Colonic mucosa (tissue), 4 donors: ENCODE data around the gene SV2A. TPM values are rescaled to one million over a fixed set of nuclear protein-coding genes. Genes with fewer than 3 reads are reported as not detected.
"Not testable (repeated sequence)": the region's sequence is repeated elsewhere in the genome, so short reads cannot be mapped to it uniquely, and the experiment has no call there.

ENCODE experiments used
- DNase-seq: peaks from one replicate; pipeline ENCODE4 v3.0.0-alpha.2; 2020
- H3K27ac ChIP-seq: fragments of 200-600 bp; one replicate; pipeline ENCODE4 v1.8.0; 2021
- H3K27me3 ChIP-seq: fragments of 200-600 bp; one replicate; pipeline ENCODE4 v1.8.0; 2021
- H3K36me3 ChIP-seq: fragments of 200-600 bp; one replicate; pipeline ENCODE4 v1.8.0; 2021
- H3K4me1 ChIP-seq: fragments of 200-600 bp; one replicate; pipeline ENCODE4 v1.8.0; 2021; ENCODE audit warnings: mild to moderate bottlenecking
- H3K4me3 ChIP-seq: fragments of 200-600 bp; one replicate; pipeline ENCODE4 v1.8.0; 2021
- H3K9ac ChIP-seq, 2 donors: one replicate each; pipeline ENCODE4 v1.7.0; 2013; ENCODE audit warnings: control low read depth in 2 of 2, low read depth in 2 of 2, low read length in 2 of 2
- H3K9me3 ChIP-seq: fragments of 200-600 bp; one replicate; pipeline ENCODE4 v1.8.0; 2021
- CTCF ChIP-seq: fragments of 200-600 bp; IDR thresholded peaks from one replicate; pipeline ENCODE4 v1.8.0; 2022; ENCODE audit warnings: antibody characterized with exemption, mild to moderate bottlenecking
- intact Hi-C: fragments of 100-400 bp; cut with DNase I; formaldehyde crosslinking; loops from one replicate; pipeline ENCODE4 v1.14.1; 2022
- total RNA-seq, 2 donors: library from RNA; stranded (reverse); fragmentation: NEBNext Ultra II Directional in 1 of 2; extraction: Animal tissue kit (Norgen Biotek cat#: 25700) in 1 of 2; gene quantifications; one replicate each; pipeline ENCODE4 v1.2.1, GENCODE V29; 2021
- donor health status: healthy.
- donor health status: DM: no; HTN: no; CAD: no.
- donor health status: DM: no; HTN: no; CAD: no.

SV2A gene
- total RNA-seq, 2 donors from 2014 or later = 0.89 to 1.5 TPM

- Histone ChIP-seq H3K36me3 (no peaks in the 10 kb centered on the region), H3K9ac (peak overlapping the region in 1 of 2 donors; percentile 28), H3K27ac (peak overlapping the region; percentile 64), H3K4me3 (no peak overlapping the region), H3K27me3 (no peaks in the 10 kb centered on the region), H3K9me3 (no peaks in the 10 kb centered on the region), H3K4me1 (peaks cover 13% of the 10 kb centered on the region)
- TF ChIP-seq CTCF = peak; percentile 29
- DNase-seq = no peak
- intact Hi-C loops = no loop called here
Measured at GRCh38 chr1:149942207-149942606, 24.6 kb upstream of the SV2A start.

GRCh38 chr1:149940427-149940826 is 22.8 kb upstream of the SV2A start:
- TF ChIP-seq CTCF = no peak
- H3K36me3 ChIP-seq = no peaks in the 10 kb centered on the region
- H3K4me3 ChIP-seq = no peak overlapping the region
- no peaks in the 10 kb centered on the region for H3K9me3 ChIP-seq
- DNase-seq = no peak
- no peaks in the 10 kb centered on the region for H3K27me3 ChIP-seq
- H3K9ac ChIP-seq = no peak overlapping the region
- peaks cover 13% of the 10 kb centered on the region for H3K4me1 ChIP-seq
- peak overlapping the region; percentile 93 for H3K27ac ChIP-seq
- intact Hi-C loops = no loop called here

- not testable (repeated sequence) for DNase-seq
Measured at GRCh38 chr1:149938668-149939003, 21.0 kb upstream of the SV2A start.

GRCh38 chr1:149937759-149938158 is 20.1 kb upstream of the SV2A start:
- Histone ChIP-seq H3K27me3 (no peaks in the 10 kb centered on the region), H3K27ac (peak overlapping the region; percentile 93), H3K4me3 (no peak overlapping the region), H3K36me3 (no peaks in the 10 kb centered on the region), H3K4me1 (peaks cover 13% of the 10 kb centered on the region), H3K9ac (peak overlapping the region; percentile 27 to 98), H3K9me3 (no peaks in the 10 kb centered on the region)
- TF ChIP-seq CTCF = no peak
- DNase-seq = no peak
- intact Hi-C loops = no loop called here

More at GRCh38 chr1:149938668-149939003, 21.0 kb upstream of the SV2A start:
- H3K4me3 ChIP-seq, H3K36me3 ChIP-seq, H3K27me3 ChIP-seq, intact Hi-C loops, H3K9me3 ChIP-seq: not testable (repeated sequence)
- Histone ChIP-seq H3K4me1 (peaks cover 13% of the 10 kb centered on the region), H3K9ac (peak overlapping the region in 1 of 2 donors; percentile 98), H3K27ac (peak overlapping the region; percentile 93)

- no peak for TF ChIP-seq CTCF
- Histone ChIP-seq H3K27ac (peak overlapping the region; percentile 93), H3K27me3 (no peaks in the 10 kb centered on the region), H3K9ac (peak overlapping the region; percentile 33 to 98), H3K4me3 (peak overlapping the region; percentile 38), H3K4me1 (peaks cover 13% of the 10 kb centered on the region), H3K36me3 (no peaks in the 10 kb centered on the region), H3K9me3 (no peaks in the 10 kb centered on the region)
- intact Hi-C loops = no loop called here
- DNase-seq = peak; percentile 85
Measured at GRCh38 chr1:149936992-149937705, 19.5 kb upstream of the SV2A start.
